Measurements from ENCODE around the gene FASTKD2.
"Not testable (repeated sequence)": the region's sequence is repeated elsewhere in the genome, so short reads cannot be mapped to it uniquely, and the experiment has no call there.

FASTKD2 gene

DNA sequence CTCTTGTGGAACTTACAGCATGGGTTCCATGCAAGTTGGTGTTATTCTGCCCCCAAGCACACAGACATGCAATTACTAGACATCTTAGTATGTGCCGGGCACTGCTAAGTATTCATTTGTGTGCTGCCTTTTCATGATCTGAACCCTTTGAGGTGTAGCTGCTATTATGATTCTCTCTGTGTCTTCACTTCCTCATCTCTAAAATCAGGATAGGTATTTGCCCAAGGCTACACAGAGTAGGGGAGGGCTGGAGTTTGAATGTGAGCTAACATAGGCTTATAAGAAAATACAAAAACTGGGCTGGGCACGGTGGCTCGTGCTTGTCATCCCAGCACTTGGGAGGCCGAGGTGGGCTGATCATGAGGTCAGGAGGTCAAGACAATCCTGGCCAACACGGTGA, 27.2 kb downstream of the FASTKD2 start:
- DNase-seq (ENCODE audit: low read depth): no peak

DNA sequence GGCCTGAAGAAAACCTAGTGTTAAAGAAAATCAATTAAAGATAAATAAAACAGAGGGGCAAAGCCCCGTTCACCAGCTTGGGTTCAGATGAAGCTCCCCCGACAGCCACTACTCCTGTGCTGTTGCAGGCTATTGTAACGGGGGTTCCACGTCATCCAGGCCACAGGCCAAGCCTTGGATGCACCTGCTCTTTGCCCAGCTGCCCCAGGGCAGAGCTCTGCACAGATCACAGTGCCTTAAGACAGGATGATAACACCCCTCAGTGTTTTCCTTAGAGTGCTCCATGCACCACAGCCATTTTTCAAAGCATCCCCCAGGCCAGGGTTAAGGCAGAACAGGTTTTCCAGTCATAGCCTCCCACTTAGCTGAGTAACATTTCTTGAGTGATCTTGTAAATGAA, 32.0 kb downstream of the FASTKD2 start:
- no peak for DNase-seq (ENCODE audit: low read depth)

GRCh38 chr2:206798000-206798399, 32.6 kb downstream of the FASTKD2 start:
- DNase-seq (ENCODE audit: low read depth): no peak

GRCh38 chr2:206799083-206799482, 33.7 kb downstream of the FASTKD2 start:
- no peak for DNase-seq (ENCODE audit: low read depth)

- no peak for DNase-seq (ENCODE audit: low read depth)
Measured at GRCh38 chr2:206800506-206801417, 35.4 kb downstream of the FASTKD2 start.

DNA sequence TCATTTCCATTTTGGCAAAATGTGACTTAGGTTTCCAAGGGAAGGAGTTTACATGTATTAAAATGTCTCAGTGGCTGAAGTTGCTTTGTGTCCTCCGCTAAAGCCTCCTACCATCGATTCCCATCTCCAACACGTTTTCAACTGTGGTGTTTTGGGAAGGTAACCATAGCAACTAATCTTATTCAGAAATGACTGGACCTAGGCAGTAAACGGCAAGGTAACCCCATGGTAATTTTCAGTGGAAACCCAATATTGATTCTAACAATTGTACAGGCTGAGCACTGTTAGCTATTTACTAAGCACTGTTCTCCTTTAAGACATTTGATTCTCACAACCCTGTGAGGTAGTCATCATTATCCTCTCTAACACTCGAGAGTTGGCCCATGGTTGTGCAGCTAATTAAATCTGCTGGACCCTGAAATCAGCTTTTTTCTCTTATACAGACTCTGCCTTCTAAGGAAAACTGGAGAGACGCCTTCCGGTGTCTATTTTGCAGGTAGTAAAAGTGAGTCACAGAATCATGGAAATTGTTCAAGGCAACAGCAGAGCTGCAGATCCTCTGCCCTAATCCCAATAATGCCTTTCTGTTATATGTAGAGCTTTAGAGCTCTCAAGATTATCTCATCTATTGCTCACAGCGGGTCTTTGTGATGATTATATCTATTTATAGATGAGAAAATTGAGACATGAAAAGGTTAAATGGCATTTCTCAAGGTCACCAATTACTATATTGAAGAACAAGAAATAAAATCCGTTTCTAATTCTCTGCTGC, 36.2 kb downstream of the FASTKD2 start:
- no peak for DNase-seq (ENCODE audit: low read depth)

- no peak for DNase-seq (ENCODE audit: low read depth)
Measured at GRCh38 chr2:206802654-206803514, 37.5 kb downstream of the FASTKD2 start.

DNA sequence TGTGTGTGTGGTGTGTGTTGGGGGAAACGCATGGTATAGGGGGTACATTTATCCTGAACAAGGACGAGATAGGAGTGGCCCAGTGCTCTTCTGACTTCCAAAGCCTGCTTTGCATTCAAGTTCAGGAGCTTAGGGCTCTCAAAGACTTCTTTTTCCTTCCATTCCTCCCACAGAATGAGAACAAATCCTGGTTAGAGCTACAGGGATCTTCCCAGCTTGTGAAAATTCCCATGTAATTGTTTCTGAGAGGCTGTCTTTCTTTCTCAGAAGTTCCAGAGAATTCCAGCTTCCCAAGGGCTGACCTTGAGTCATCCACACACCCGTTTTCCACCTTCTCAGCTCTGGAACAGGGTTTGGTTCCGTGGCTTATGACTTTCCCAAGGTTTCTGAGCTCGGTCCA, 38.9 kb downstream of the FASTKD2 start:
- DNase-seq (ENCODE audit: low read depth): no peak

- no peak for DNase-seq (ENCODE audit: low read depth)
Measured at GRCh38 chr2:206805887-206806607, 40.6 kb downstream of the FASTKD2 start.

GRCh38 chr2:206807624-206808023, 42.2 kb downstream of the FASTKD2 start:
- DNase-seq (ENCODE audit: low read depth): not testable (repeated sequence)

GRCh38 chr2:206812471-206812870, 47.1 kb downstream of the FASTKD2 start:
- not testable (repeated sequence) for DNase-seq (ENCODE audit: low read depth)

- no peak for DNase-seq (ENCODE audit: low read depth)
Measured at GRCh38 chr2:206814498-206814897, 49.1 kb downstream of the FASTKD2 start.

- DNase-seq (ENCODE audit: low read depth): no peak
Measured at GRCh38 chr2:206820807-206821206, 55.4 kb downstream of the FASTKD2 start.

DNA sequence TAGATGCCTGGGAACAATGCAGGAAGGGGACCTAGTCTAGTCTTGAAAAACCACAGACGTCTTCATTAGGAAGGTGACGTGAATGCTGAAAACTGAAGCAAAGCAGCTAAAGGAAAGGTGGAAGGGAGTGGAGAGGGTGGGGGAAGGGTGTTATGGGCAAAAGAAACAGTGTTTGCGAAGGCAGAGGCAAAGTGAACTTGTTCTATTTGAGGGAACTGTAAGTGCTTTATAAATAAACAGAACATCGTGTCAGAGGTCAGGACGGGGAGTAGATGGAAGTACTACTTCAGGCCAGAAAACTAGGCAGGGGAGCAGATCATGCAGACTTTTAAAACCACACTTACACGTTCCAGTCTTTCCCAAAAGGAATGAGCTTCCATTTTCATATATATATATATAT, 57.8 kb downstream of the FASTKD2 start:
- no peak for DNase-seq (ENCODE audit: low read depth)

DNA sequence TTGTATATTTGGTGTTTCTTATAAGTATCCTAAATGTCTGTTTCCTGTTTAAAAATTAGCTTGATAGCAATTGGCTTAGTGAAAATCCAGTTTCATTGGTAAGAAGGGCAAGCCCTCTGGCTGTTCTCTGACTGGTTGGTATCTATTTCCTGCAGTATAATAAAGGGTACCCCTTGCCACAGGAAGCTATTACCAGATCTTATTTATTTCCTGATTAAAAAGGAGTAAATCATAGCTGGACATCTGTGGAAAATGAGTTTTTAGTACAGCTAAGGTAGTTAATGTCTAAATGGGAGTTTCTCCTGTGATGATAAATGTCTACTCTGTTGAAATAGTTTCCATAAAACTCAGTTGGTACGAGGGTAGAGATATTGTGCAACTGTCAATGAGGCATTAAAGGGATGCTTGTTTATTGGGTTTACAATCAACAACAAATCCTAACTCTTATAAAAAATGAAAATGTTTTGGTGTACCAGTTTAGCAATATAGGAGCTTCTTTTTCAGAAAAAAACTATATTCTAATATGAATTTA, 58.7 kb downstream of the FASTKD2 start:
- DNase-seq (ENCODE audit: low read depth): no peak

GRCh38 chr2:206824993-206825392, 59.6 kb downstream of the FASTKD2 start:
- no peak for DNase-seq (ENCODE audit: low read depth)

- DNase-seq (ENCODE audit: low read depth): no peak
Measured at GRCh38 chr2:206831442-206831995, 66.1 kb downstream of the FASTKD2 start.

- DNase-seq (ENCODE audit: low read depth): no peak
Measured at GRCh38 chr2:206832873-206833272, 67.5 kb downstream of the FASTKD2 start.

DNA sequence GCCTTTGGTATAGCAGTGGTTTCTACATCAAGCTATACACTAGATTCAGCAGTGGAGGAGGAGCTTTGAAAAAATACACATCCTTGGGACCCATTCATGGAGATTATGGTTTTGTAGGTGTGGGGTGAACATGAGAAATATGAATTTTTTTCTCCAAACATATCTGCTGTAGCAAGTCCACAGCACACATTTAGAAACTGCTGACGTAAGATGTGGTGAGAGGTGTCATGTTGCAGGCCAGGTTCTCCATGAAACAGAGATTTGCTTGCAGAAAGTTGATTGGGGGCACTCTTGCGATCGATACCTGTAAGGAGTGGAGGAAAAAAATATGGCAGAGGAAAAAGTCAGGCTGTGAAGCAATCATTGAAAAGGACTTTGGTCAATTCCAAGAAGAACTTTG, 67.9 kb downstream of the FASTKD2 start:
- no peak for DNase-seq (ENCODE audit: low read depth)

DNA sequence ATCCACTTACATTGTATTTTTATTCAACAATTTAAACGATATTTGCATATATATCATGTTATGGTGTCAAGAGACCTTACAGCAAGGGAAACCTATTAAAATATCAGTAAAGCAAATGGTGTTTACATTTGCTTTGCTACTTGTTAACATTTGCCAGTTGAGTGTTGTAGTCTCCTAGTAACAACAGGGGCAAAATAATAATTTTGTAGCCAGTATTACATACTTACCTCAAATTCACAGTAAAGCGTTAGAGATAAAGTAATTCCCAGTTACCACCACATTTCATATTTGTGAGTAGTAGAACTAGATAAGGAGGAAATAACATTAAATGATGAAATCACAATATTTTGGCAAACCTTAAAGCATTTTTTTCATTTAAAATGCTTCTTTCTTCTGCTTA, 71.3 kb downstream of the FASTKD2 start:
- DNase-seq (ENCODE audit: low read depth): no peak

- no peak for DNase-seq (ENCODE audit: low read depth)
Measured at GRCh38 chr2:206837775-206838174, 72.4 kb downstream of the FASTKD2 start.
